ENCODE results near the gene ADGRL2. TPM values are rescaled to one million over a fixed set of nuclear protein-coding genes. Genes with fewer than 3 reads are reported as not detected.

Gene ADGRL2
- total RNA-seq, 1 donor from 2014 or later: 42.2 TPM

DNA sequence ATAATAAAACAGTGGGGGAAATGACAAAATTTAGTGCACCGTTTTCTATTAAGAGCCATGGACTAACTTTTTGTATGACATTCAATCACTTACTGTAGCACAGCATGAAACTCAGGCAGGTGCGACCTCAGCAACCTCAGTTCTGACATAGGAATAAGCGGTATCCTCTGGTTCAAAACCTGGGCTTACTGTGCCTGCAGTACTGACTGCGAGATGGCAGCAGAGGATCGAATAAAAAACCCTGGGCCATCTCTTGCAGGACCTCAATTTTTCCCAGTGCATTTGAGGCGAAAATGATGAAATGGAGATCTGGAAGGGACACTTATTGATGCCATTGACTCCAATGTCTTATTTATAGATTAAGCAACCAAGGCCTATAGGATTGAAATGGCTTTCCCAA is 214.7 kb downstream of the ADGRL2 start:
- DNase-seq (ENCODE audit: missing footprints) (no peak), ATAC-seq (no peak)
- intact Hi-C loops (cut with DNase I): no loop called here

DNA sequence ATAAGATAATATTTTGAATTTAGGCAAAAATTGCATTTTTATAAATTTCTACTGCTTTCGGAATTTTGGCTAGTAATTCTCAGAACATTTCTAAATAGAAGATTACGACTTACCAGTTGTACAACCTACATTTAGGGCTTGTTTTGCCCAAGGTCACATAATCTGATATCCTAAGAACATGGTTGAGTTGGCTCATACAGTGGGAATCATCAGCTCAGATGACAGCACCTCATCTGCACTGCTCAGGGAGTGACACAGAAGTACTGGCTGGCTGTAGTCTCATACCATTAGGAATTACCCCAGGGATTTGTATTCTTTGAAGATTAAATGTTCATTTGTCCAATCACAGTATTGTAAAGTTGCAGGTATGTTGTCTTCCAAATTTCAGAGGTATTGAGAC is 217.6 kb downstream of the ADGRL2 start:
- DNase-seq (ENCODE audit: missing footprints): no peak
- intact Hi-C loops (cut with DNase I): no loop called here
- ATAC-seq: peak; percentile 72

DNA sequence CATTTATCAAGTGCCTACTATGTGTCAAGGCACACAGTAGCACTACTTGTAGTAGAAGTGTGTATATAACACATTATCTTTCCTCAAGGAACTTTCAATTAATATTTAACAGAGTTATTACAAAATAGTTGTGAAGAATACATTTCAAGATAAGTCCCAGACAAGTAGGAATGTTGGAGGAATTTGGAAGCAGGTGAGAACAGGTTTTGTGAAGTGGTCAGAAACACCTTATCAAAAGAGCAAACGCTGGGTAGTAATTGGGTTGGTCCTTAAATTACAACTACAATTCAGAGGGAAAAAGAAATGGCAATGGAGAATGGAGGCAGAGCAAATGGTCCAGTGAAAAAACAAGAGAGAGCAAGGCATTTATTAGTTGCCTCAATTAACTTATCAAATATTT is 218.8 kb downstream of the ADGRL2 start:
- intact Hi-C loops (cut with DNase I): no loop called here
- no peak for DNase-seq (ENCODE audit: missing footprints)
- ATAC-seq: no peak

DNA sequence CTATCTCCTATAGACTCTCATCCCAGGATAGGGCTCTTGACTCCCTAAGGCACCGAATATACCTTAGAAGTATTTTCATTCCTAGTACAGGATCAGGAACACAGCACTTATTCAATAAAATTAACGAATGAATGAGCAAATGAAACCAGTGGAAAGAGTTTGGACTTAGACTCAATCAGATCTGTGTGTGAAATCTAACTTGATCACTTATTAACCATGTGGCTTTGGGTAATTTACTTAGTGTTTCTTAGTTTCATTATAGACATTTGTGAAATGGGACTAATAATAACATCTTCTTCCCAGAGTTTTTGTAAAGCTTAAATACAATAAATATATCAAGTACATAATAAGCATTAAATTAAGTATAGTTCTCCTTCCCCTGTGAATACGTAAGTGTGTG is 230.1 kb downstream of the ADGRL2 start:
- intact Hi-C loops (cut with DNase I): no loop called here
- ATAC-seq: no peak

DNA sequence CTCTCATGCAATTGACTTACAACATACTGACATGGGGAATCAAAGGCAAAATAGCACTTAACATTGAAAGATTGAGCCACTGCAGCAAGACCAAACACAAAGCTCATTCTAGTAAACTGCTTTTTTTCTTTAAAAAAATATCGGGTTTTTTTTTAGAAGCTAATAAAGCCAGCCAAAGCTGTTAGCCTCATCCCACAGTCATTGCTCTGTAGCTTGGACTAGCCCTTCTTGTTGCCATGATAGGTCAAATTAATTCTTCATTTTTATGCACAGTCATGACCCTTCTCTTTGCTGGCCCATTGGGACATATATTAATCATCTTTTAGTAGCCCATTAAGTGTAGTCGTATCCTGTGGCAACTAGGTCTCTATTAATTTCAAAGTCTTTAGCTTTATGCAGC is 231.3 kb downstream of the ADGRL2 start:
- ATAC-seq (no peak), DNase-seq (ENCODE audit: missing footprints) (no peak)
- intact Hi-C loops (cut with DNase I): no loop called here

More for the DNA sequence above, 230.1 kb downstream of the ADGRL2 start:
- DNase-seq (ENCODE audit: missing footprints): no peak

DNA sequence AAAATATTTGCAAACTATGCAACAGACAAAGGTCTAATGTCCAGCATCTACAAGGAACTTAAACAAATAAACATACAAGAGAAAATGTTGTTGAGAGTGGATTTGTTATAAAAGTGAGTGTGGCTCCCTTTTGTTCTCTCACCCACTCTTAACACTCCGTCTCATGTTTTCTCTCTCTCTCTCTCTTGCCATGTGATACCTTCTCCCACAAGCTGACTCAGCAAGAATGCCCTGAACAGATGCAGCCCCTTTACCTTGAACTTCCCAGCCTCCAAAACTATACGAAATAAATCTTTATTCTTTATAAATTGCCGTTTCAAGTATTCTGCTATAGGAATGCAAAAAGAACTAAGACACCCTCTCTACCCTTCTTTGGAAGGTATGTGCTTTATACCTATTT is 234.1 kb downstream of the ADGRL2 start:
- ATAC-seq: no peak
- DNase-seq (ENCODE audit: missing footprints): no peak
- intact Hi-C loops (cut with DNase I): no loop called here
